ENCODE results near the gene ITGAE.

DNA sequence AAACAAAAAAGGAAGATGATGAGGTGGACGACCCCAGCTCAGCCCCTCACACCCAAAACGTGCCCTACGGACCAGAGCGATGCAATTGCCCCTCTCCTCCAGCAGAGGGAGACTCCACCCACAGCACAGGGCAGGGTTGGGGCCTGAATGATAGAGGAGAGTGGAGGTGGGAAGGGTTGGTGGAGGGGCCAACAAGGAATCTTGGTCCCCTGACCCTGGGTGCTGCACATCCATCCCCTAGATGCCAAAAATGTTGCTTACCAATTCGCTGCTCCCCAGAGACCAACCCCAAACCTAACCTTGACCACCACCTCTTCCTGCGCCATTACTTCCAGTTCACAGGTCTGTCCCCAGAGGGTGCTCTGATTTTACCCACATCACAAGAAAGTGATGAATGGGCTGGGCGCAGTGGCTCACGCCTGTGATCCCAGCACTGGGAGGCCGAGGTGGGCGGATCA, 117.9 kb downstream of the ITGAE start:
- TF ChIP-seq, protein P1, sequence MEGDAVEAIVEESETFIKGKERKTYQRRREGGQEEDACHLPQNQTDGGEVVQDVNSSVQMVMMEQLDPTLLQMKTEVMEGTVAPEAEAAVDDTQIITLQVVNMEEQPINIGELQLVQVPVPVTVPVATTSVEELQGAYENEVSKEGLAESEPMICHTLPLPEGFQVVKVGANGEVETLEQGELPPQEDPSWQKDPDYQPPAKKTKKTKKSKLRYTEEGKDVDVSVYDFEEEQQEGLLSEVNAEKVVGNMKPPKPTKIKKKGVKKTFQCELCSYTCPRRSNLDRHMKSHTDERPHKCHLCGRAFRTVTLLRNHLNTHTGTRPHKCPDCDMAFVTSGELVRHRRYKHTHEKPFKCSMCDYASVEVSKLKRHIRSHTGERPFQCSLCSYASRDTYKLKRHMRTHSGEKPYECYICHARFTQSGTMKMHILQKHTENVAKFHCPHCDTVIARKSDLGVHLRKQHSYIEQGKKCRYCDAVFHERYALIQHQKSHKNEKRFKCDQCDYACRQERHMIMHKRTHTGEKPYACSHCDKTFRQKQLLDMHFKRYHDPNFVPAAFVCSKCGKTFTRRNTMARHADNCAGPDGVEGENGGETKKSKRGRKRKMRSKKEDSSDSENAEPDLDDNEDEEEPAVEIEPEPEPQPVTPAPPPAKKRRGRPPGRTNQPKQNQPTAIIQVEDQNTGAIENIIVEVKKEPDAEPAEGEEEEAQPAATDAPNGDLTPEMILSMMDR (conservative IDR thresholded peaks at IDR 0.05; ENCODE audit: low read length) = peak; percentile 98
- TF ChIP-seq EZH2phosphoT487 (IDR thresholded peaks at IDR 0.05; ENCODE audit: borderline replicate concordance) = no peak

Data from Loucy (cell line).